Measurements from ENCODE around the gene TRIP4. TPM values are rescaled to one million over a fixed set of nuclear protein-coding genes. Genes with fewer than 3 reads are reported as not detected.

Gene TRIP4
- total and polyA plus RNA-seq, 9 of the 15 experiments (the other 6 are each of a cell fraction or from before 2014, with no cell fraction given), result 7.6 to 23.3 (median 16.7) TPM

DNA sequence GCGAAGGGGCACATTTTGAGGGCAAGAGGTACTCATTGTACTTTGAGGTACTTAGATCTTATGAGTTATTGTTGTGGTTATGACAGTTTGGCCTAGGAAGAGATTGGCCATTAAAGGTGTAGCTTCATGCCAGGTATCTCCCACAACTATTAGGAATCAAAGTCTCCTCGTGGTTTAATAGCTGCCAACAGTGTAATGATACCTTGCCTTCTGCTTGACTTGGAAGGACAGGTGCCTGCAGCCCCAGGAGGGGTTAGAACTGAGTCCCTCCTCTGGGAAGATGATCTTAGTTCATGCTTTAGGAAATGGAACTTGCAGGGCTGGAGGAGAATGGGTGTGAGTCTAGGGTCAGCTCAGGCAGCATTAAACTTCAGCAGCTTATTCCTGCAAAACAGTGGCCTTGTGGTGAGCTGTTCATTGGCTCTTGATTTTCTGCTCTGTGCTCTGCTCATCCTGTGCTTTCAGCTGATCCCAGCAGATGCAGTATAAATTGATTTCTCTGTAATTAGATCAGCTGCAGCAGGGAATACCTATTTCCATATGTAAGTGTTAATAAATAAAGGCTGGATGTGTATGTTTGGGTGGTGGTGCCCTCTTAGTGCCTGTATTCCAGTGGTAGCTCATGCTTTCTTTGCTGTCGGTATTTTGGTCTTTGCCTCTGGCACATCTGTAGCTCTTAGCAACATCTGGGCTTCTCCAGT, 113.2 kb downstream of the TRIP4 start:
- BruUV-seq (replicated peaks), result no TSS peak

DNA sequence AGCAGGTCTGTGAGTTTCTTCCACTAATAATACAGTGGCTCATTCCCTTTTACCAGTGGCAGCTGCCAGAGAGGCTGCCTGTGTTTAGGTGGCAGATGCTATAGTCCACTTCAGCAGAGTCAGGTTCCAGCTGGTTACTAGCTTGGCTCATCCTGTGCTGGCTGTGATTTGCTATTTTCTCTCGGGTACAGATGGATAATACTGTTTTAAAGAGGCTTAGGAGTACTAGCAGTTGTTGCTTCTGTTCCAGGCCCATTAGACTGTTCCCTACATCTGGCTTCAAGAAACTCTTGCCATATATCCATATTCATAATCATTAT, 113.7 kb downstream of the TRIP4 start:
- Histone ChIP-seq H3K9ac (ENCODE audit: insufficient read depth in 1 of 2, low read depth in 2 of 2, low read length in 2 of 2) (no peak overlapping the region), H3K4me1 (replicated peaks in 1 of 2; ENCODE audit: control insufficient read depth in 2 of 2, insufficient read depth in 2 of 2, low read length in 2 of 2) (peaks cover 3 to 10% of the 10 kb centered on the region in 2 experiments; a peak in 1 of 5 replicates), H2AFZ (ENCODE audit: low read depth, low read length) (no peak overlapping the region), H3K79me2 (ENCODE audit: control insufficient read depth, insufficient read depth, low read length) (peaks cover 80% of the 10 kb centered on the region), H3K27ac (ENCODE audit: extremely low read depth, low read depth, low read length) (no peak overlapping the region), H3K9me1 (ENCODE audit: control insufficient read depth, insufficient read depth, low read length) (no peaks in the 10 kb centered on the region), H3K4me2 (ENCODE audit: insufficient read depth, low read length) (no peak overlapping the region), H4K20me1 (replicated peaks; ENCODE audit: control insufficient read depth, insufficient read depth, low read length) (peaks cover 26% of the 10 kb centered on the region; the same call in 1 of the 2 replicates), H3K9me3 (replicated peaks; ENCODE audit: control insufficient read depth, insufficient read depth, low read depth, low read length) (no peaks in the 10 kb centered on the region), H3K4me3 (no peak overlapping the region), H3K36me3 (ENCODE audit: control insufficient read depth, insufficient read depth, low read length) (peaks cover 74% of the 10 kb centered on the region), H3K27me3 (ENCODE audit: control insufficient read depth in 2 of 2, insufficient read depth in 2 of 2, low read length in 2 of 2) (no peaks in the 10 kb centered on the region)
- 63% methylated on average over 1 of the region's 1 CpG for WGBS (ENCODE audit: insufficient coverage, low coverage, missing lambda C conversion rate)
- intact Hi-C loops (cut with micrococcal nuclease) (no loop called here), in situ Hi-C loops (cut with MboI) (no loop called here)
- CTCF ChIA-PET (ENCODE audit: low intra/inter-chr PET ratio), result no interaction called here
- POLR2A ChIA-PET, result interaction anchor here (0.7 to 3.1 kb wide), 4 partner anchors 10 to 114 kb away, joined by 3 to 16 read pairs (median 4); partner anchors contain the start of gene TRIP4
- ATAC-seq, result no peak
- no TSS peak for BruUV-seq (replicated peaks)
- TF ChIP-seq SMARCE1 (IDR thresholded peaks at IDR 0.05) (no peak), TEAD2 (tag; IDR thresholded peaks at IDR 0.05) (no peak), SAFB (IDR thresholded peaks at IDR 0.05; ENCODE audit: borderline replicate concordance, low read depth, low read length) (no peak), MAFK (IDR thresholded peaks at IDR 0.05; ENCODE audit: low read length) (no peak), MCM2 (IDR thresholded peaks at IDR 0.05; ENCODE audit: low read depth) (no peak), MED1 (CRISPR knock-in tag; IDR thresholded peaks at IDR 0.05; ENCODE audit: borderline replicate concordance) (no peak), SREBF2 (CRISPR knock-in tag; IDR thresholded peaks at IDR 0.05) (no peak), CEBPB (tag; IDR thresholded peaks at IDR 0.05) (no peak)
- TF ChIP-seq, protein P1, sequence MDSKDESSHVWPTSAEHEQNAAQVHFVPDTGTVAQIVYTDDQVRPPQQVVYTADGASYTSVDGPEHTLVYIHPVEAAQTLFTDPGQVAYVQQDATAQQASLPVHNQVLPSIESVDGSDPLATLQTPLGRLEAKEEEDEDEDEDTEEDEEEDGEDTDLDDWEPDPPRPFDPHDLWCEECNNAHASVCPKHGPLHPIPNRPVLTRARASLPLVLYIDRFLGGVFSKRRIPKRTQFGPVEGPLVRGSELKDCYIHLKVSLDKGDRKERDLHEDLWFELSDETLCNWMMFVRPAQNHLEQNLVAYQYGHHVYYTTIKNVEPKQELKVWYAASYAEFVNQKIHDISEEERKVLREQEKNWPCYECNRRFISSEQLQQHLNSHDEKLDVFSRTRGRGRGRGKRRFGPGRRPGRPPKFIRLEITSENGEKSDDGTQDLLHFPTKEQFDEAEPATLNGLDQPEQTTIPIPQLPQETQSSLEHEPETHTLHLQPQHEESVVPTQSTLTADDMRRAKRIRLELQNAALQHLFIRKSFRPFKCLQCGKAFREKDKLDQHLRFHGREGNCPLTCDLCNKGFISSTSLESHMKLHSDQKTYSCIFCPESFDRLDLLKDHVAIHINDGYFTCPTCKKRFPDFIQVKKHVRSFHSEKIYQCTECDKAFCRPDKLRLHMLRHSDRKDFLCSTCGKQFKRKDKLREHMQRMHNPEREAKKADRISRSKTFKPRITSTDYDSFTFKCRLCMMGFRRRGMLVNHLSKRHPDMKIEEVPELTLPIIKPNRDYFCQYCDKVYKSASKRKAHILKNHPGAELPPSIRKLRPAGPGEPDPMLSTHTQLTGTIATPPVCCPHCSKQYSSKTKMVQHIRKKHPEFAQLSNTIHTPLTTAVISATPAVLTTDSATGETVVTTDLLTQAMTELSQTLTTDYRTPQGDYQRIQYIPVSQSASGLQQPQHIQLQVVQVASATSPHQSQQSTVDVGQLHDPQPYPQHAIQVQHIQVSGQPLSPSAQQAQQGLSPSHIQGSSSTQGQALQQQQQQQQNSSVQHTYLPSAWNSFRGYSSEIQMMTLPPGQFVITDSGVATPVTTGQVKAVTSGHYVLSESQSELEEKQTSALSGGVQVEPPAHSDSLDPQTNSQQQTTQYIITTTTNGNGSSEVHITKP (IDR thresholded peaks at IDR 0.05; ENCODE audit: partially characterized antibody), result no peak
- FAIRE-seq, result no peak
- no peak for DNase-seq (ENCODE audit: extremely low read depth in 1 of 4, low spot score in 3 of 4)

More for the DNA sequence above, 113.2 kb downstream of the TRIP4 start:
- ATAC-seq (no peak), DNase-seq (ENCODE audit: extremely low read depth in 1 of 4, low spot score in 3 of 4) (no peak), FAIRE-seq (peak; percentile 42)
- Histone ChIP-seq H3K27me3 (ENCODE audit: control insufficient read depth in 2 of 2, insufficient read depth in 2 of 2, low read length in 2 of 2) (no peaks in the 10 kb centered on the region), H3K27ac (ENCODE audit: extremely low read depth, low read depth, low read length) (no peak overlapping the region), H4K20me1 (replicated peaks; ENCODE audit: control insufficient read depth, insufficient read depth, low read length) (peaks cover 26% of the 10 kb centered on the region; the same call in 1 of the 2 replicates), H3K4me1 (replicated peaks in 1 of 2; ENCODE audit: control insufficient read depth in 2 of 2, insufficient read depth in 2 of 2, low read length in 2 of 2) (peaks cover 3 to 12% of the 10 kb centered on the region in 2 experiments; a peak in 2 of 5 replicates), H2AFZ (ENCODE audit: low read depth, low read length) (no peak overlapping the region), H3K9ac (ENCODE audit: insufficient read depth in 1 of 2, low read depth in 2 of 2, low read length in 2 of 2) (no peak overlapping the region), H3K4me3 (no peak overlapping the region), H3K9me1 (ENCODE audit: control insufficient read depth, insufficient read depth, low read length) (no peaks in the 10 kb centered on the region), H3K79me2 (ENCODE audit: control insufficient read depth, insufficient read depth, low read length) (peaks cover 85% of the 10 kb centered on the region), H3K4me2 (ENCODE audit: insufficient read depth, low read length) (no peak overlapping the region), H3K9me3 (replicated peaks; ENCODE audit: control insufficient read depth, insufficient read depth, low read depth, low read length) (no peaks in the 10 kb centered on the region), H3K36me3 (ENCODE audit: control insufficient read depth, insufficient read depth, low read length) (peaks cover 79% of the 10 kb centered on the region)
- WGBS (ENCODE audit: insufficient coverage, low coverage, missing lambda C conversion rate), result 56% methylated on average over 3 of the region's 3 CpGs
- TF ChIP-seq CCAR2 (IDR thresholded peaks at IDR 0.05; ENCODE audit: low read depth, low read length), result no peak
- CTCF ChIA-PET (ENCODE audit: low intra/inter-chr PET ratio), result no interaction called here
- in situ Hi-C loops (cut with MboI), result no loop called here
- POLR2A ChIA-PET, result interaction anchor here (0.6 to 3.1 kb wide), 4 partner anchors 10 to 29 kb away, joined by 3 to 16 read pairs (median 4); no protein-coding TSS in a partner anchor
- intact Hi-C loops (cut with micrococcal nuclease), result no loop called here

Measured in K562 (cell line).